ENCODE results near the gene B4GALNT3.
"Not testable (repeated sequence)": the region's sequence is repeated elsewhere in the genome, so short reads cannot be mapped to it uniquely, and the experiment has no call there.

DNA sequence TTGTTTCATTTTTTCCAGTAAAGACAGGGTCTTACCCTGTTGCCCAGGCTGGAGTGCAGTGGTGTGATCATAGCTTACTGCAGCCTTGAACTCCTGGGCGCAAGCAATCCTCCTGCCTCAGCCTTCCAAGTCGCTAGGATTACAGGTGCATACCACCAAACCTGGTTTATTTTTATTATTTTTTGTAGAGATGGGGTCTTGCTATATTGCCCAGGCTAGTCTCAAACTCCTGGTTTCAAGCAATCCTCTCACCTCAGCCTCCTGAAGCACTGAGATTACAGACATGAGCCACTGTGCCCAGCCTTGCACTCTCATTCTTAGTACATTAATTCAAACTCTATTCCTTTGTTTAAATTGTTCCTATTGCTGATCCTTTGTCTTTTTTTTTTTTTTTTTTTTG, 24.0 kb upstream of the B4GALNT3 start:
- not testable (repeated sequence) for TF ChIP-seq POLR2A (IDR thresholded peaks at IDR 0.05; ENCODE audit: insufficient read depth in 1 of 2, low read depth in 2 of 2, low read length in 2 of 2); KDM3A (CRISPR knock-in tag; IDR thresholded peaks at IDR 0.05; ENCODE audit: low read depth); MAFK (conservative IDR thresholded peaks at IDR 0.05 in 1 of 2, IDR thresholded peaks at IDR 0.05 in 1 of 2; ENCODE audit: low read length in 2 of 2); CTCF (CRISPR knock-in tag; IDR thresholded peaks at IDR 0.05)
- TF ChIP-seq, protein P1, sequence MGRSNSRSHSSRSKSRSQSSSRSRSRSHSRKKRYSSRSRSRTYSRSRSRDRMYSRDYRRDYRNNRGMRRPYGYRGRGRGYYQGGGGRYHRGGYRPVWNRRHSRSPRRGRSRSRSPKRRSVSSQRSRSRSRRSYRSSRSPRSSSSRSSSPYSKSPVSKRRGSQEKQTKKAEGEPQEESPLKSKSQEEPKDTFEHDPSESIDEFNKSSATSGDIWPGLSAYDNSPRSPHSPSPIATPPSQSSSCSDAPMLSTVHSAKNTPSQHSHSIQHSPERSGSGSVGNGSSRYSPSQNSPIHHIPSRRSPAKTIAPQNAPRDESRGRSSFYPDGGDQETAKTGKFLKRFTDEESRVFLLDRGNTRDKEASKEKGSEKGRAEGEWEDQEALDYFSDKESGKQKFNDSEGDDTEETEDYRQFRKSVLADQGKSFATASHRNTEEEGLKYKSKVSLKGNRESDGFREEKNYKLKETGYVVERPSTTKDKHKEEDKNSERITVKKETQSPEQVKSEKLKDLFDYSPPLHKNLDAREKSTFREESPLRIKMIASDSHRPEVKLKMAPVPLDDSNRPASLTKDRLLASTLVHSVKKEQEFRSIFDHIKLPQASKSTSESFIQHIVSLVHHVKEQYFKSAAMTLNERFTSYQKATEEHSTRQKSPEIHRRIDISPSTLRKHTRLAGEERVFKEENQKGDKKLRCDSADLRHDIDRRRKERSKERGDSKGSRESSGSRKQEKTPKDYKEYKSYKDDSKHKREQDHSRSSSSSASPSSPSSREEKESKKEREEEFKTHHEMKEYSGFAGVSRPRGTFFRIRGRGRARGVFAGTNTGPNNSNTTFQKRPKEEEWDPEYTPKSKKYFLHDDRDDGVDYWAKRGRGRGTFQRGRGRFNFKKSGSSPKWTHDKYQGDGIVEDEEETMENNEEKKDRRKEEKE (IDR thresholded peaks at IDR 0.05), result not testable (repeated sequence)
- TF ChIP-seq, protein P2, sequence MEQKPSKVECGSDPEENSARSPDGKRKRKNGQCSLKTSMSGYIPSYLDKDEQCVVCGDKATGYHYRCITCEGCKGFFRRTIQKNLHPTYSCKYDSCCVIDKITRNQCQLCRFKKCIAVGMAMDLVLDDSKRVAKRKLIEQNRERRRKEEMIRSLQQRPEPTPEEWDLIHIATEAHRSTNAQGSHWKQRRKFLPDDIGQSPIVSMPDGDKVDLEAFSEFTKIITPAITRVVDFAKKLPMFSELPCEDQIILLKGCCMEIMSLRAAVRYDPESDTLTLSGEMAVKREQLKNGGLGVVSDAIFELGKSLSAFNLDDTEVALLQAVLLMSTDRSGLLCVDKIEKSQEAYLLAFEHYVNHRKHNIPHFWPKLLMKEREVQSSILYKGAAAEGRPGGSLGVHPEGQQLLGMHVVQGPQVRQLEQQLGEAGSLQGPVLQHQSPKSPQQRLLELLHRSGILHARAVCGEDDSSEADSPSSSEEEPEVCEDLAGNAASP (CRISPR knock-in tag; IDR thresholded peaks at IDR 0.05; ENCODE audit: borderline replicate concordance), result not testable (repeated sequence)
